AG04449 (cell line): ENCODE measurements around the gene GPN2.

Source experiments
- CTCF ChIA-PET: fragments of 350-600 bp; formaldehyde crosslinking; extraction: SDS; loops from one replicate; lab custom pipeline; 2021; ENCODE audit warnings: antibody characterized with exemption; lab: Yijun Ruan, JAX
- POLR2A ChIA-PET: fragments of 400-600, 350-600 bp; formaldehyde crosslinking; extraction: SDS; loops from one replicate; lab custom pipeline; 2020; ENCODE audit warnings: antibody characterized with exemption, inconsistent platforms; lab: Yijun Ruan, JAX
- DNase-seq: peaks from one replicate; pipeline ENCODE4 v3.0.0-alpha.2; 2010; ENCODE audit warnings: low read depth, low spot score
- H3K4me3 ChIP-seq: 2 replicates; pipeline ENCODE4 v1.5.1; 2011; ENCODE audit warnings: low read depth, mild to moderate bottlenecking, control low read depth, low read length
- CTCF ChIP-seq: IDR thresholded peaks from one replicate; pipeline ENCODE4 v1.5.1; 2011; ENCODE audit warnings: mild to moderate bottlenecking, moderate library complexity, low read length, control low read depth, inconsistent platforms; ENCODE audit not compliant: insufficient read depth; ENCODE audit errors: missing control alignments

The GPN2 gene

DNA sequence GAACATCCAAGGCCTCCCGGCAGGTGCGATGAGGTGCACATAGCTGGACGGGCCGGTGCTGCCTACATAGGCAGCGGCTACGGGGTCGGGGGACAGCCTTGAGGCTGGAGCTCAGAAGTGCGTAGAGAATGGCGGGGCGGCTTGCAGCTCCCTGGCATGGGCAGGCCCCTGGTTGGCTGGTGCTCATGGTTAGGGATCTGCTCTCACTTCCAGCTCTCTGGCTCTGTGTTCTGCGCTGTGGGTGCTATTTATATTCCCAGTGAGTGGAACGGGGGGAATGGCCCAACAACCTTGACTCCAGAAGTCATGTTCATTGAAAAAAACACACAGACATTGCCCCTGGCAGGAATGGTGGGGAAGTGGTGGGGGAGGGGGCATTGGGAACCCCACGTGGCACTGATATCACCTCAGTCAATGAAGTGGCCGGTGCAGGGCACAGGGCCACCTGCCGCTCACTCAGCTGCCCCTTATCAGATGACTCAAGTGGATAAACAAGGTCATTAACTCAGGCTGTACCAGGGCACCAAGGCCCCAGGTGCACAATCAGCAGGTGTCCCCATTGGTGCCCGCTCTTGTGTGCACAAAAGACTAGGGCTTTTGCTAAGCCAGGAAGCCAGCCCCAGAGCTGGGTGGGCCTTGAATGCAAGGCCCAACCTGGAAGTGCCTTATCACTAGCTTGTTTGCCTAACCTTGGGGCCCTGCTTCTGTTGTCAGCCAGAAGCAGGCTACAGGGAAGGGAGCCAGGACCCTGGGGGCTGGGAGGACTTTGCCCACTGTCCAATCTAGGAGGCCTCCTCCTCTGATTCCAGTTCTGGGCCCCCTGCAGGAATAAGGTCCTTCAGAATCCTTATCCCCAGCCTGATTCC lies 23.9 kb upstream of the GPN2 start, which contains the start of gene NR0B2:
Gene NR0B2, minus strand, starts transcription at position 222 of the 866 bp plus-strand sequence. Its CDS starts 35 bp downstream, at position 187.
- no peak for TF ChIP-seq CTCF
- POLR2A ChIA-PET, result no interaction called here
- DNase-seq, result no peak
- CTCF ChIA-PET, result no interaction called here
- H3K4me3 ChIP-seq, result no peak within 1 kb of the TSS

DNA sequence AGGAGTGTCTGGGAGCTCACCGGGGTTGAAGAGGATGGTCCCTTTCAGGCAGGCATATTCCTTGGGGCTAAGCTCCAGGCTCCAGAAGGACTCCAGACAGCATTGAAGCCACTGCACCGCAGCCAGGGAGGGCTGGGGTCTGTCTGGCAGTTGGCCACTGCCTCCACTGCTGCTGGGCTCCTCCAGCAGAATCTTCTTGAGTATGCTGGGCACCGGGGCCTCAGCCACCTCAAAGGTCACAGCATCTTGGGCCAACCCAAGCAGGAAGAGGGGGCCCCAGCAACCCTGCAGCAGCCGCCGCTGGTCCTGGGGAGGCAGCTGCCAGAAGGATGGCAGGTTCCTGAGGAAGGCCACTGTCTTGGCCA lies 23.3 kb upstream of the GPN2 start:
- ChIA-PET POLR2A (no interaction called here), CTCF (no interaction called here)
- DNase-seq, result no peak
- no peak overlapping the region for H3K4me3 ChIP-seq
- no peak for TF ChIP-seq CTCF

DNA sequence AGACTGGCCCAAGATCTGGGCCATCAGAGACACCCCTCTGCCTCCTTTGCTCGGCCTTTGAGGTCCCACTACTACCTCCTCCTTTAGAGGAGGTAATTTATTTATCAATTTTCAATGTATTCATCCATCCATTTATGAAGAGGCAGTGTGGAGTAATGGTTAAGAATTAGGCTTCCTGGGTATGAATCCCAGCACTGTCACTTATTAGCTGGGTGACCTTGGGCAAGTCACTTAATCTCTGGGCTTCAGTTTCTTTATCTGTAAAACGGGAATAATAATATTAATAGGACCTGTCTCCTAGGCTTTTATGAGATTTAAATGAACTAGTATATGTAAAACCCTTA lies 22.0 kb upstream of the GPN2 start:
- TF ChIP-seq CTCF, result no peak
- H3K4me3 ChIP-seq, result no peak overlapping the region
- ChIA-PET POLR2A (no interaction called here), CTCF (no interaction called here)
- no peak for DNase-seq

GRCh38 chr1:26911399-26912146 lies 21.5 kb upstream of the GPN2 start:
- POLR2A ChIA-PET, result no interaction called here
- H3K4me3 ChIP-seq, result no peak overlapping the region
- CTCF ChIA-PET, result no interaction called here
- no peak for DNase-seq
- TF ChIP-seq CTCF, result no peak

DNA sequence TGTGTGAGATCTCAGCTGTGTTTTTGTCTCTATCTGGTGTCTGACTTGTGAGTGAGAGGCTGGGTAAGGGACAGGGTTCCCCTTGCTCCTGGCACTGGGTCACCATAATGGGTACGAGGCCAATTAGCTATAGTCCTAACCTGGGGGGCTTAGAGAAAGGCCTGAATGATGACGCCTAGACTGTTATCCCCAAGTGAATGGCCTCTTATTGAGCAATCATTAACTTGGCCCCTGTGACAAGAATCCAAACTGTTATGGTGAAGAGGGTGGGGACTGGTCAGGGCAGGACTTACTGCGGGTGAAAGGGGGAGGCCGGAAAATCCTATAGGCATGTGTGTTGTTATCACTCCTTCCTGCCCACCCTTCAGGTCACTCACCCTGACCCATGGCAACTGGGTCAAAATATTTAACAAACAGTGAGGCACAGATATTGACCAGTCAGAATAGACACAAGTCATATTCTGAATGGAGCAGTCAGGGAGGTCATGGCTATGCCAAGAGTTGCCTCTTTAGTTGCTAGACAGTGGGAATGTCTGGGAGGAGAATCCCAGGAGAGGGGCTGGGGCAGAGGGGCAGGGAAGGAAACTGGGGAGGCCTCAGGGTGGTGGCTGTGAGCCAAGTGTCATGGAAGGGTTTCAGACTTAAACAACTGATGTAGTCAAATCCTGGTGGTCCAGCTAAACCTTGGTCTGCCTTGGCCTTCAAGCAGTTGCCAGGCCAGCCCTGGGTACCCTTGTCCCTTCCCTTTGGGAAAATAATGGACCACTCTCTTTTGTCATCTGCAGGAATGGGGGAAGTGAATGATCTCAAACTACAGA lies 20.5 kb upstream of the GPN2 start:
- CTCF ChIA-PET, result interaction anchor here (1.0 kb wide), 1 partner anchor 23 kb away, joined by 3 read pairs; no protein-coding TSS in a partner anchor
- DNase-seq, result no peak
- POLR2A ChIA-PET, result no interaction called here
- no peak overlapping the region for H3K4me3 ChIP-seq
- no peak for TF ChIP-seq CTCF
